Neutrophil (primary cell): ENCODE results near the gene HMX1.

Experiments used
- H3K27ac ChIP-seq: fragments of 200-600 bp; sonication (generic); 2 replicates; pipeline ENCODE4 v1.5.1; 2016; ENCODE audit warnings: mild to moderate bottlenecking, moderate library complexity
- H3K27me3 ChIP-seq: fragments of 200-600 bp; sonication (generic); 2 replicates; pipeline ENCODE4 v1.6.0; 2016; ENCODE audit warnings: mild to moderate bottlenecking
- H3K36me3 ChIP-seq: fragments of 200-600 bp; sonication (generic); 2 replicates; pipeline ENCODE4 v1.5.1; 2017
- H3K4me1 ChIP-seq, 2 experiments: fragments of 200-600 bp in 1 of 2; sonication (generic) in 1 of 2; 1 replicate in 1 of 2; 2 replicates in 1 of 2; pipeline versions ENCODE4 v1.5.1 to v1.6.1; 2013 to 2016; ENCODE audit warnings: low read depth in 1 of 2, low read length in 1 of 2, mild to moderate bottlenecking in 1 of 2, moderate library complexity in 1 of 2; ENCODE audit not compliant: control insufficient read depth in 1 of 2, insufficient read depth in 1 of 2
- H3K4me3 ChIP-seq, 2 experiments: fragments of 200-600 bp in 1 of 2; sonication (generic) in 1 of 2; 1 replicate in 1 of 2; 2 replicates in 1 of 2; pipeline ENCODE4 v1.5.1; 2013 to 2016; ENCODE audit warnings: low read depth in 1 of 2, low read length in 1 of 2, mild to moderate bottlenecking in 1 of 2, moderate library complexity in 1 of 2
- H3K9me3 ChIP-seq: fragments of 200-600 bp; sonication (generic); 2 replicates; pipeline ENCODE4 v1.5.1; 2016
- TF ChIP-seq, protein P1 (sequence below): fragments of 200-600 bp; sonication (generic); IDR thresholded peaks from 2 replicates; pipeline ENCODE4 v1.5.1; 2016; ENCODE audit warnings: antibody characterized with exemption

Gene HMX1

DNA sequence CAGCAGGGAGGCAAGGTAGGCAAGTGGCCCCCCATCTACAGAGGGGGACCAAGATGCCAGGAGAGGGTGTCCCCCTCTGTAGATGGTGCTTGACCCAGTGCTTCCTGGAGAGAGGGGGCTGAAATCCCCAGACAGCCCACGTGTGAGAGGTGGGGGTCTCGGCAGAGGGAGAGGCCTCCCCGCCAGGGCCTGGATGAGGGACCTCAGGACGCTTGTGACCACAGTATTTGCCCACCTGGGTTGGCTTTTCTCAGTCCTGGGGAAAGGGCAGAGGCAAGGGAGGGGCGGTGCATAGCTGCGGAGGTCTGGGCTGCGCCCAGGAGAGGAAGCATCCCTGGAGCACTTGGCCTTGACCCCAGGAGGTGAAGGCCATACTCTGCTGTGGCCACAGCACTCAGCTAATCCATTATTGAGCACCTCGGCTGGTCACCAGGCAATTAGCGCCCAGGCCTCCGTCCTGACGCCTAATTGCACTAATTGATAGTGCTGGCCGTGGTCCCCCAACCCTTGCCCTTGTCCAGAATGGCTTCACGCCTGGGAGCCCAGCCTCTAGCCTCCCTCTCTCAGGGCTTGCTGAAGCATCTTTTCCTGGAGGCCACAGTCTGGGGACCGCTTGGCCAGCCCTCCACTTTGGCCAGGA is 30.7 kb downstream of the HMX1 start:
- H3K4me1 ChIP-seq: no peaks in the 10 kb centered on the region
- TF ChIP-seq, protein P1, sequence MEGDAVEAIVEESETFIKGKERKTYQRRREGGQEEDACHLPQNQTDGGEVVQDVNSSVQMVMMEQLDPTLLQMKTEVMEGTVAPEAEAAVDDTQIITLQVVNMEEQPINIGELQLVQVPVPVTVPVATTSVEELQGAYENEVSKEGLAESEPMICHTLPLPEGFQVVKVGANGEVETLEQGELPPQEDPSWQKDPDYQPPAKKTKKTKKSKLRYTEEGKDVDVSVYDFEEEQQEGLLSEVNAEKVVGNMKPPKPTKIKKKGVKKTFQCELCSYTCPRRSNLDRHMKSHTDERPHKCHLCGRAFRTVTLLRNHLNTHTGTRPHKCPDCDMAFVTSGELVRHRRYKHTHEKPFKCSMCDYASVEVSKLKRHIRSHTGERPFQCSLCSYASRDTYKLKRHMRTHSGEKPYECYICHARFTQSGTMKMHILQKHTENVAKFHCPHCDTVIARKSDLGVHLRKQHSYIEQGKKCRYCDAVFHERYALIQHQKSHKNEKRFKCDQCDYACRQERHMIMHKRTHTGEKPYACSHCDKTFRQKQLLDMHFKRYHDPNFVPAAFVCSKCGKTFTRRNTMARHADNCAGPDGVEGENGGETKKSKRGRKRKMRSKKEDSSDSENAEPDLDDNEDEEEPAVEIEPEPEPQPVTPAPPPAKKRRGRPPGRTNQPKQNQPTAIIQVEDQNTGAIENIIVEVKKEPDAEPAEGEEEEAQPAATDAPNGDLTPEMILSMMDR: no peak
- no peak overlapping the region for H3K4me3 ChIP-seq
- peaks cover 18% of the 10 kb centered on the region for H3K27me3 ChIP-seq
- H3K36me3 ChIP-seq: no peaks in the 10 kb centered on the region
- no peaks in the 10 kb centered on the region for H3K9me3 ChIP-seq
- no peak overlapping the region for H3K27ac ChIP-seq

DNA sequence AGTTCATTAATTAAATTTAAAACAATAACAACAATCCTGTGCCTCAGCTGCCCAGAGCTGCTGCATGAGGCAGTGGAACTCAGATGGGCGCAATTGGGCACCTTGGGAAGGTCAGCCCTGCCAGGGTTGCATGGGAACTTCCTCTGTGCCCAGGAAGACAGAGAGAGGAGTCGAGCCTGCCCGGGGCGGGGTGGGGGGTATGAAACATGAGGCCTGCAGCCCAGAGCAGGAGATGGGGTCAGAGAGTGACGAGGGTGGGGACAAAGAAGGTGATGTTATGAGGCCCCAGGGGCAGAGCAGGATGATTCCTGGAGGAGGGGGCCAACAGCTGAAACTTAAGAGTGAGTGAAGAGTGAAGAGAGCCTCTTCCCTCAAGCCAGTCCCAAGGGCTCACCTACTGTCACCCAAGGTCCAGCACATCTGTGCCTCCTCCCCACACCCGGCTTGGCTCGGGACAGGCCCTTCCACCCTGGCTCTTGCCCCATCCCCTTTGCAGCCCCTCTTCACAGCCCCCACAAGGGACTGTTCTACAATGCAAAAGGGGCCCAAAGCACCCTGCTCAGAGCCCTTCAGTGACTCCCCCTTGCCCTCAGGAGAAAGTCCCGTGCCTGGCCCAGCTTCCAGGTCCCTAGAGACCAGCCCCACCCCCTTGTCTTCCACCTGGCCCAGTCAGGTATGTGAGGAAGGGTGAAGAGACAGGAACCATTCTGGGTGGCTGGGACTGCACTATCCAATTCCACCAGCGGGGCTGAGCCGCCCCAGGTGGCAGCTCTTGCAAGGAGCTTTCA is 31.4 kb downstream of the HMX1 start:
- peaks cover 10% of the 10 kb centered on the region for H3K27me3 ChIP-seq
- H3K36me3 ChIP-seq: no peaks in the 10 kb centered on the region
- TF ChIP-seq, protein P1: no peak
- H3K9me3 ChIP-seq: no peaks in the 10 kb centered on the region
- H3K4me1 ChIP-seq: no peaks in the 10 kb centered on the region
- no peak overlapping the region for H3K4me3 ChIP-seq
- no peak overlapping the region for H3K27ac ChIP-seq

DNA sequence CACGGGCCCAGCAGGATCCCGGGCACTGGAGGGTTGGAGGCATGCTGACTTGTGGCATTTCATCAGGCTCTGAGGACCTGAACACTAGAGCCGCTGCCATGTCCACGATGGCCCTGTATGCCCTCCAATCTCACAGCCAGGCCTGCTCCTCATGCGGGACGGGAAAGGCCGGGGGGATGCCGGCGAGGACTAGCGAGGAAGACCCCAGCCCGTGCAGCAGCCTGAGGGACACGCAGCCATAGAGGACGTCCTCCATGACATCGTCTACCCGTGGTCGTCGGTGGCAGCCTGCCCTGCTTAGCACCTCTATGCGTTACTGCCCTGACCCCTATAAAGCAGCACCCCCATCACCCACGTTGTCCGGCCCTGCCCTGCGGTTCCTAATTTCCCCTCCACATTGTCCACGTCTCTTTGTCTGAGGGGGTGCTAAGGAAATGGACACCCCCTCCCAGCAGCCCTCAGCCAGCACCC is 32.6 kb downstream of the HMX1 start:
- Histone ChIP-seq H3K27ac (no peak overlapping the region), H3K27me3 (peaks cover 10% of the 10 kb centered on the region), H3K36me3 (no peaks in the 10 kb centered on the region), H3K9me3 (no peaks in the 10 kb centered on the region), H3K4me1 (no peaks in the 10 kb centered on the region), H3K4me3 (no peak overlapping the region)
- TF ChIP-seq, protein P1: no peak

DNA sequence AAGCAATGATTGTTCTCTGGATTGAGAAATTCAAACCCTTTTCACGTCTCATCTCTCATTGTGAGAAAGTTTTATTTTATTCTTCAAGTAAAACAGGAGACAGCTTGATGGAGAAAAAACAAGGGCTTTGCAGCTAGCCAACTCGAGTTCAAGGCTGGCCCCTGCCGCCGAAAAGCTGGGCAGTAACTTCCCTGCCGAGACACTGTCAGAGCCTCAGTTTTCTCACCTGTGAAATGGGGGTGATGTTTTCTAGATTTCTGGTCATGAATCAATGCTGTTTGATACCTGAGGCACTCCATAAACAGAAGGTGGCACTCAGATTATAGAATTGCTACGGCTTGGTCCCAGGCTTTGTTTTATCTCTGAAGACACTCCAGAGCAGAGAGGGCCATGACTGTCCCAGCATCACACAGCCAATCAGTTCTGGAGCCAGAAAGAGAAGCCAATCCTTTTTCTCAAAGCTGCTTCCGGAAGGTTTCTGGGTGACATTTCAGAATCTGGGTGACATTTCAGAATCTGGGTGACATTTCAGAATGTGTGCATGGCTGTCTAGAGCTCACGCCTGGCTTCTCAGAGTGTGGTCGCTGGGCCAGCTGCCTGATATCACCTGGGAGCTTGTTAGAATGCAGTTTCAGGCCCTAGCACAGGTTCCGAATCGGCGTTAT is 33.2 kb downstream of the HMX1 start:
- Histone ChIP-seq H3K9me3 (no peaks in the 10 kb centered on the region), H3K4me1 (no peaks in the 10 kb centered on the region), H3K36me3 (no peaks in the 10 kb centered on the region), H3K27me3 (peaks cover 9% of the 10 kb centered on the region), H3K4me3 (no peak overlapping the region), H3K27ac (no peak overlapping the region)
- TF ChIP-seq, protein P1: no peak

DNA sequence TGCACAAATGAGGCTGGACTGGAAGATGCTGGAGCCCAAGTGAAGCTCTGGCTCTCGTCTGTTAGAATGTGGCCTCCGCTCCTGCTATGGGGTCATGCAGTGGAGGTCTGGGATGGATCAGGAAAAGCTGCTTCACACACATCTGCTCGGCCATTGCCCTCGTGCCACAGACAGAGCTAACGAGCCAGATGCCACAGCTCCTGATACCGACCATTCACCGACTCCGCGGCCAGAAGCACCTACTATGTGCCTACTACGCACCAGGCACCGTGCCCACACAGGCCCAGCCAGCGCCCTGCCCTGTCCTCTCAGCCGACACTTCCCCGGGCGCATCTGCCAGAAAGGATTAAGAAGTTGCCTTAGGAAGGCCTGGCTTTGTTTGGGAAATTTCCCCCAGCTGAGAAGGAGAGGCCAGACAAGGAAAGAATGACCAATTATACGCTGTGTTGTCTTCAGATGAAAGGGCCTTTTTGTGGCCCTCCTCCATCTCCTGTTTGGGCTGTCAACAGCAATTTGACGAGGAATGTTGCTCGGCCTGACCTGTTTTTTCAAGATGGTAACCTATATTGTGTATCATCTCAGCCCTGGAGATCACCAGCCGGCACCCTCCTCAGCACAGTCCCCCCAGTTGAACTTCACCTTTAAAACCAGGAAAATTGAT is 34.3 kb downstream of the HMX1 start:
- no peaks in the 10 kb centered on the region for H3K36me3 ChIP-seq
- no peak overlapping the region for H3K4me3 ChIP-seq
- no peak overlapping the region for H3K27ac ChIP-seq
- peaks cover 9% of the 10 kb centered on the region for H3K27me3 ChIP-seq
- H3K9me3 ChIP-seq: no peaks in the 10 kb centered on the region
- no peaks in the 10 kb centered on the region for H3K4me1 ChIP-seq
- TF ChIP-seq, protein P1: no peak
